ENCODE measurements around the gene MICB. TPM values are rescaled to one million over a fixed set of nuclear protein-coding genes. Genes with fewer than 3 reads are reported as not detected.

Gene MICB
- total and polyA plus RNA-seq, 9 of the 15 experiments (the other 6 are each of a cell fraction or from before 2014, with no cell fraction given), result 13.3 to 34.5 (median 19.8) TPM

DNA sequence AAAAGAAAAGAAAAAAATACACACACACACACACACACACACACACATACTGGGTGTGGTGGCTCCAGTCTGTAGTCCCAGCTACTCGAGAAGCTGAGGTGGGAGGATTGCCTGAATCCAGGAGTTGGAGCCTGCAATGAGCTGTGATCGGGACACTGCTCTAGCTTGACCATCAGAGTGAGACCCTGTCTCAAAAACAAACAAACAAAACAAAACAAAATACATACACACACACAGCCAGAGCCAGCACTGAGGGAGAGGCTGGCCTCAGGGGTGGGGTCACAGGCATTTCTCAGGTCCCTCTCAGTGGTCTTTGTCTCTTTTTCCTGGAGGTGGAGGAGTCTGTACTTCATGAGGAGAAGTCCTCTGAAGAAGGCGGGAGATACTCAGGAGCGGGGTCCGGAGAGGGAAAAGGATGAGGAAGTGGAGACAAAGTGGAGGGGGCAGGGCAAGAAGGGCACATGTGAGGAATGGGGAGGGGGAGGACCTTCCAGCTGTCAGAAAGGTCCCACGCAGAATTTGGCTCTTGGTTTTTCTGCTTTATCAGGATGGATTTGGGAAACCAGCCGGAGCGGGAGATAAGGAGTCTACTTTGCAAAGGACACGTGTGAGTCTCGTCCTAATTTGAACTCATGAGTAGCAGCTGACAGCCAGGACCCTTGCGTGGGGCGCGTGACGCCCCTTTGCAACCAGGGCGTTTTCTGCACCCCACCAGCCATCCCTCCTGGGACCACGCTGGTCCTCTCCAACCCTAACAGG, 7.7 kb upstream of the MICB start (continued):
- TF ChIP-seq DNMT1 (IDR thresholded peaks at IDR 0.05) (no peak), GATA2 (CRISPR knock-in tag; IDR thresholded peaks at IDR 0.05) (0 out of 2 replicates have a peak, but pooled peaks have one; percentile 8), ZNF232 (CRISPR knock-in tag; IDR thresholded peaks at IDR 0.05) (no peak), NR2C1 (IDR thresholded peaks at IDR 0.05) (no peak), NR2C1 (tag; IDR thresholded peaks at IDR 0.05) (no peak), SMAD4 (CRISPR knock-in tag; conservative IDR thresholded peaks at IDR 0.05) (no peak), JUND (IDR thresholded peaks at IDR 0.05; ENCODE audit: borderline replicate concordance, low read depth, low read length) (peak; percentile 63; the same call in 1 of the 2 replicates), JUND (tag; IDR thresholded peaks at IDR 0.05; ENCODE audit: borderline replicate concordance, low read depth, low read length) (peak; percentile 35; the same call in 1 of the 3 replicates), ATF7 (IDR thresholded peaks at IDR 0.05) (no peak; the same call in 1 of the 2 replicates), KAT2B (IDR thresholded peaks at IDR 0.05; ENCODE audit: low read depth, low read length) (no peak), CTBP1 (IDR thresholded peaks at IDR 0.05; ENCODE audit: borderline replicate concordance) (peak; percentile 68; the same call in 1 of the 2 replicates), TCFL5 (CRISPR knock-in tag; conservative IDR thresholded peaks at IDR 0.05) (no peak), MED1 (CRISPR knock-in tag; IDR thresholded peaks at IDR 0.05; ENCODE audit: borderline replicate concordance) (no peak), ETV6 (IDR thresholded peaks at IDR 0.05; ENCODE audit: borderline replicate concordance in 1 of 2, low read depth in 2 of 2, low read length in 1 of 2) (no peak), ETV6 (CRISPR knock-in tag; IDR thresholded peaks at IDR 0.05; ENCODE audit: borderline replicate concordance) (no peak), ZNF3 (CRISPR knock-in tag; IDR thresholded peaks at IDR 0.05) (no peak), SP2 (IDR thresholded peaks at IDR 0.05; ENCODE audit: extremely low read depth, low read depth, low read length, poor library complexity, severe bottlenecking) (no peak), ERF (CRISPR knock-in tag; IDR thresholded peaks at IDR 0.05) (no peak)
- TF ChIP-seq, protein P1, sequence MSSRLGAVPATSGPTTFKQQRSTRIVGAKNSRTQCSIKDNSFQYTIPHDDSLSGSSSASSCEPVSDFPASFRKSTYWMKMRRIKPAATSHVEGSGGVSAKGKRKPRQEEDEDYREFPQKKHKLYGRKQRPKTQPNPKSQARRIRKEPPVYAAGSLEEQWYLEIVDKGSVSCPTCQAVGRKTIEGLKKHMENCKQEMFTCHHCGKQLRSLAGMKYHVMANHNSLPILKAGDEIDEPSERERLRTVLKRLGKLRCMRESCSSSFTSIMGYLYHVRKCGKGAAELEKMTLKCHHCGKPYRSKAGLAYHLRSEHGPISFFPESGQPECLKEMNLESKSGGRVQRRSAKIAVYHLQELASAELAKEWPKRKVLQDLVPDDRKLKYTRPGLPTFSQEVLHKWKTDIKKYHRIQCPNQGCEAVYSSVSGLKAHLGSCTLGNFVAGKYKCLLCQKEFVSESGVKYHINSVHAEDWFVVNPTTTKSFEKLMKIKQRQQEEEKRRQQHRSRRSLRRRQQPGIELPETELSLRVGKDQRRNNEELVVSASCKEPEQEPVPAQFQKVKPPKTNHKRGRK (tag; IDR thresholded peaks at IDR 0.05), result no peak
- TF ChIP-seq, protein P2, sequence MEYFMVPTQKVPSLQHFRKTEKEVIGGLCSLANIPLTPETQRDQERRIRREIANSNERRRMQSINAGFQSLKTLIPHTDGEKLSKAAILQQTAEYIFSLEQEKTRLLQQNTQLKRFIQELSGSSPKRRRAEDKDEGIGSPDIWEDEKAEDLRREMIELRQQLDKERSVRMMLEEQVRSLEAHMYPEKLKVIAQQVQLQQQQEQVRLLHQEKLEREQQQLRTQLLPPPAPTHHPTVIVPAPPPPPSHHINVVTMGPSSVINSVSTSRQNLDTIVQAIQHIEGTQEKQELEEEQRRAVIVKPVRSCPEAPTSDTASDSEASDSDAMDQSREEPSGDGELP (CRISPR knock-in tag; IDR thresholded peaks at IDR 0.05; ENCODE audit: borderline replicate concordance), result peak; percentile 68; the same call in 1 of the 2 replicates
- TF ChIP-seq, protein P3, sequence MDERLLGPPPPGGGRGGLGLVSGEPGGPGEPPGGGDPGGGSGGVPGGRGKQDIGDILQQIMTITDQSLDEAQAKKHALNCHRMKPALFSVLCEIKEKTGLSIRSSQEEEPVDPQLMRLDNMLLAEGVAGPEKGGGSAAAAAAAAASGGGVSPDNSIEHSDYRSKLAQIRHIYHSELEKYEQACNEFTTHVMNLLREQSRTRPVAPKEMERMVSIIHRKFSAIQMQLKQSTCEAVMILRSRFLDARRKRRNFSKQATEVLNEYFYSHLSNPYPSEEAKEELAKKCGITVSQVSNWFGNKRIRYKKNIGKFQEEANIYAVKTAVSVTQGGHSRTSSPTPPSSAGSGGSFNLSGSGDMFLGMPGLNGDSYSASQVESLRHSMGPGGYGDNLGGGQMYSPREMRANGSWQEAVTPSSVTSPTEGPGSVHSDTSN (CRISPR knock-in tag; IDR thresholded peaks at IDR 0.05; ENCODE audit: low read depth), result no peak
- TF ChIP-seq, protein P3 (tag; conservative IDR thresholded peaks at IDR 0.05; ENCODE audit: low read depth), result no peak

Data from K562 (cell line).